ENCODE results near the gene ZBED1.

ZBED1 gene

GRCh38 chrX:2449135-2449886, 51.5 kb downstream of the ZBED1 start:
- no peaks in the 10 kb centered on the region for H3K27me3 ChIP-seq (ENCODE audit: insufficient read depth, low read length)
- no peak overlapping the region for H2AFZ ChIP-seq (ENCODE audit: low read length)
- peaks cover 11% of the 10 kb centered on the region for H3K4me1 ChIP-seq (ENCODE audit: insufficient read depth, low read length, severe bottlenecking)
- no peak overlapping the region for H3K4me2 ChIP-seq (ENCODE audit: low read length)
- no peak for TF ChIP-seq EZH2 (IDR thresholded peaks at IDR 0.05; ENCODE audit: borderline replicate concordance, low read length)
- TF ChIP-seq CTCF (IDR thresholded peaks at IDR 0.05; ENCODE audit: low read length): no peak
- H3K9me2 ChIP-seq (ENCODE audit: low read depth, low read length): no peaks in the 10 kb centered on the region
- H3K79me2 ChIP-seq (ENCODE audit: insufficient read depth, low read length): peaks cover 3% of the 10 kb centered on the region; the same call in 1 of the 2 replicates
- no peak overlapping the region for H3K9ac ChIP-seq (ENCODE audit: low read length)
- H4K20me1 ChIP-seq (ENCODE audit: insufficient read depth, low read length): no peaks in the 10 kb centered on the region
- H3F3A ChIP-seq (ENCODE audit: insufficient read depth, low read length): no peaks in the 10 kb centered on the region
- peaks cover 22% of the 10 kb centered on the region for H3K36me3 ChIP-seq (ENCODE audit: insufficient read depth, low read length)
- H3K4me3 ChIP-seq (ENCODE audit: low read depth, low read length, poor library complexity, severe bottlenecking): no peak overlapping the region
- H3K27ac ChIP-seq (ENCODE audit: low read depth, low read length, poor library complexity, severe bottlenecking): no peak overlapping the region
- no peaks in the 10 kb centered on the region for H3K9me3 ChIP-seq (ENCODE audit: low read length)

DNA sequence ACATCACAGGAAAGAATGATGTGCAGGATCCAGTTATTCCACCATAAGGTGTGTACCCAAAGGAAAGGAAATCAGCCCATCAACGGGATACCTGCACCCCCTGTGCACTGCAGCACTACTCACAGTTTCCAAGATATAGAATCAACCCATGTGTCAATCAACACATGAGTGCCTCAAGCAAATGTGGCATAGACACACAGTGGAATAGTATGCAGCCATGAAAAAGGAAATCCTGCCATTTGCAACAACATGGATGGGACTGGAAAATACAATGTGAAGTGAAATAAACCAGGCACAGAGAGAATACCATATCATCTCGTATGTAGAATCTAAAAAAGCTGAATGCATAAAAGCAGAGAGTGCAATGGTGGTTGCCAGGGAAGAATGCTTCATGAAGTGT, 53.3 kb downstream of the ZBED1 start:
- no peaks in the 10 kb centered on the region for H3K79me2 ChIP-seq (ENCODE audit: insufficient read depth, low read length)
- H3F3A ChIP-seq (ENCODE audit: insufficient read depth, low read length): no peaks in the 10 kb centered on the region
- no peak overlapping the region for H3K4me2 ChIP-seq (ENCODE audit: low read length)
- H3K27ac ChIP-seq (ENCODE audit: low read depth, low read length, poor library complexity, severe bottlenecking): no peak overlapping the region
- TF ChIP-seq EZH2 (IDR thresholded peaks at IDR 0.05; ENCODE audit: borderline replicate concordance, low read length) (no peak), CTCF (IDR thresholded peaks at IDR 0.05; ENCODE audit: low read length) (no peak)
- no peak overlapping the region for H3K4me3 ChIP-seq (ENCODE audit: low read depth, low read length, poor library complexity, severe bottlenecking)
- peaks cover 11% of the 10 kb centered on the region for H3K4me1 ChIP-seq (ENCODE audit: insufficient read depth, low read length, severe bottlenecking)
- H3K27me3 ChIP-seq (ENCODE audit: insufficient read depth, low read length): no peaks in the 10 kb centered on the region
- no peak overlapping the region for H3K9ac ChIP-seq (ENCODE audit: low read length)
- H3K9me2 ChIP-seq (ENCODE audit: low read depth, low read length): no peaks in the 10 kb centered on the region
- H4K20me1 ChIP-seq (ENCODE audit: insufficient read depth, low read length): no peaks in the 10 kb centered on the region
- H3K36me3 ChIP-seq (ENCODE audit: insufficient read depth, low read length): peaks cover 15% of the 10 kb centered on the region
- H3K9me3 ChIP-seq (ENCODE audit: low read length): no peaks in the 10 kb centered on the region
- no peak overlapping the region for H2AFZ ChIP-seq (ENCODE audit: low read length)

DNA sequence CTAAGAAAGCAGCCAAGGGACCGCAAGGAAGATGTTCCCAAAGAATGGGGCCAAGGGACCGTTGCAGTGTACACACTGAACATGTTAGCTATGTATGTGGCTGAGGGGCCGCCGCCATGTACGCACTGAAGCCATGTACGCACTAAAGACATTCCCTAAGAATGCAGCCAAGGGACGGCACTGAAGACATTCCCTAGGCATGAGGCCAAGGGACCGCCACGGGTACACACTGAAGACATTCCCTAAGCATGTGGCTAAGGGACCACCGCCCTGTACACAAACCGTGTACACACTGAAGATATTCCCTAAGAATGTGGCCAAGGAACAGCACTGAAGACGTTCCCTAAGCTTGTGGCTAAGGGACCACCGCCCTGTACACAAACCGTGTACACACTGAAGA, 54.0 kb downstream of the ZBED1 start:
- Histone ChIP-seq H3K9ac (ENCODE audit: low read length) (no peak overlapping the region), H3K4me1 (ENCODE audit: insufficient read depth, low read length, severe bottlenecking) (peaks cover 11% of the 10 kb centered on the region), H3K9me2 (ENCODE audit: low read depth, low read length) (no peaks in the 10 kb centered on the region), H2AFZ (ENCODE audit: low read length) (no peak overlapping the region), H3K4me2 (ENCODE audit: low read length) (no peak overlapping the region), H4K20me1 (ENCODE audit: insufficient read depth, low read length) (no peaks in the 10 kb centered on the region), H3K36me3 (ENCODE audit: insufficient read depth, low read length) (peaks cover 12% of the 10 kb centered on the region), H3K79me2 (ENCODE audit: insufficient read depth, low read length) (no peaks in the 10 kb centered on the region), H3K9me3 (ENCODE audit: low read length) (no peaks in the 10 kb centered on the region), H3K4me3 (ENCODE audit: low read depth, low read length, poor library complexity, severe bottlenecking) (no peak overlapping the region), H3F3A (ENCODE audit: insufficient read depth, low read length) (no peaks in the 10 kb centered on the region), H3K27me3 (ENCODE audit: insufficient read depth, low read length) (no peaks in the 10 kb centered on the region), H3K27ac (ENCODE audit: low read depth, low read length, poor library complexity, severe bottlenecking) (no peak overlapping the region)
- TF ChIP-seq CTCF (IDR thresholded peaks at IDR 0.05; ENCODE audit: low read length) (no peak), EZH2 (IDR thresholded peaks at IDR 0.05; ENCODE audit: borderline replicate concordance, low read length) (no peak)

Data from OCI-LY1 (cell line).